Gastroesophageal sphincter (tissue), 4 donors: ENCODE measurements around the gene ACAP3. TPM values are rescaled to one million over a fixed set of nuclear protein-coding genes. Genes with fewer than 3 reads are reported as not detected.
A peak's percentile ranks its signal among the peaks of the same experiment; 100 is the strongest.

ENCODE experiments used
- ATAC-seq: fragments of 150-250 bp; one replicate; pipeline ENCODE4 v1.9.1; 2016; ENCODE audit warnings: mild to moderate bottlenecking, moderate library complexity
- H3K27ac ChIP-seq, 4 donors: fragments of 200-600 bp; sonication (generic) in 3 of 4; 1 replicate in 3 of 4; 2 replicates in 1 of 4; pipeline ENCODE4 v1.5.1; 2016 to 2019
- H3K27me3 ChIP-seq: fragments of 200-600 bp; sonication (generic); one replicate; pipeline ENCODE4 v1.5.1; 2019
- H3K36me3 ChIP-seq, 2 donors: fragments of 200-600 bp; sonication (generic); one replicate each; pipeline ENCODE4 v1.5.1; 2019; ENCODE audit warnings: control low read depth in 1 of 2
- H3K4me1 ChIP-seq, 3 donors: fragments of 200-600 bp; sonication (generic); 1 replicate in 2 of 3; 2 replicates in 1 of 3; pipeline ENCODE4 v1.5.1; 2016 to 2019; ENCODE audit warnings: control low read depth in 2 of 3
- H3K4me3 ChIP-seq, 2 donors: fragments of 200-600 bp; sonication (generic); one replicate each; pipeline ENCODE4 v1.5.1; 2019; ENCODE audit warnings: mild to moderate bottlenecking in 1 of 2, moderate library complexity in 1 of 2
- H3K9me3 ChIP-seq, 3 donors: fragments of 200-600 bp; sonication (generic); one replicate each; pipeline ENCODE4 v1.5.1; 2017 to 2019; ENCODE audit warnings: control low read depth in 2 of 3
- EP300 ChIP-seq: sonication (generic); formaldehyde crosslinking; IDR thresholded peaks from one replicate; pipeline ENCODE4 v1.6.1; 2017; ENCODE audit warnings: antibody characterized with exemption, mild to moderate bottlenecking
- POLR2A ChIP-seq, 2 donors: fragments of 450-650 bp; IDR thresholded peaks; one replicate each; pipeline ENCODE4 v1.6.1; 2017; ENCODE audit warnings: antibody characterized with exemption in 2 of 2, mild to moderate bottlenecking in 2 of 2, moderate library complexity in 1 of 2
- POLR2AphosphoS5 ChIP-seq: sonication (generic); formaldehyde crosslinking; IDR thresholded peaks from one replicate; pipeline ENCODE4 v1.6.1; 2017; ENCODE audit warnings: antibody characterized with exemption
- WGBS, 2 donors: methylation state at CpG; one replicate each; pipeline ENCODE4 v1.1.5; 2018; ENCODE audit warnings: low coverage in 1 of 2; 5-methylcytosine and 5-hydroxymethylcytosine counted together
- total RNA-seq, 4 donors: library from RNA; depleted of rRNA; stranded (reverse); fragments of >200 nt; gene quantifications; one replicate each; pipeline ENCODE4 v1.1.0, GENCODE V29; 2016
- TF ChIP-seq, protein P1 (sequence below), 4 experiments: fragments of 200-600 bp in 2 of 4; fragments of 450-650 bp in 2 of 4; sonication (generic) in 1 of 4; IDR thresholded peaks; one replicate each; pipeline ENCODE4 v1.5.1; 2017 to 2019; ENCODE audit warnings: antibody characterized with exemption in 4 of 4, mild to moderate bottlenecking in 2 of 4, moderate library complexity in 2 of 4

ACAP3 gene, protein sequence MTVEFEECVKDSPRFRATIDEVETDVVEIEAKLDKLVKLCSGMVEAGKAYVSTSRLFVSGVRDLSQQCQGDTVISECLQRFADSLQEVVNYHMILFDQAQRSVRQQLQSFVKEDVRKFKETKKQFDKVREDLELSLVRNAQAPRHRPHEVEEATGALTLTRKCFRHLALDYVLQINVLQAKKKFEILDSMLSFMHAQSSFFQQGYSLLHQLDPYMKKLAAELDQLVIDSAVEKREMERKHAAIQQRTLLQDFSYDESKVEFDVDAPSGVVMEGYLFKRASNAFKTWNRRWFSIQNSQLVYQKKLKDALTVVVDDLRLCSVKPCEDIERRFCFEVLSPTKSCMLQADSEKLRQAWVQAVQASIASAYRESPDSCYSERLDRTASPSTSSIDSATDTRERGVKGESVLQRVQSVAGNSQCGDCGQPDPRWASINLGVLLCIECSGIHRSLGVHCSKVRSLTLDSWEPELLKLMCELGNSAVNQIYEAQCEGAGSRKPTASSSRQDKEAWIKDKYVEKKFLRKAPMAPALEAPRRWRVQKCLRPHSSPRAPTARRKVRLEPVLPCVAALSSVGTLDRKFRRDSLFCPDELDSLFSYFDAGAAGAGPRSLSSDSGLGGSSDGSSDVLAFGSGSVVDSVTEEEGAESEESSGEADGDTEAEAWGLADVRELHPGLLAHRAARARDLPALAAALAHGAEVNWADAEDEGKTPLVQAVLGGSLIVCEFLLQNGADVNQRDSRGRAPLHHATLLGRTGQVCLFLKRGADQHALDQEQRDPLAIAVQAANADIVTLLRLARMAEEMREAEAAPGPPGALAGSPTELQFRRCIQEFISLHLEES
- 10 to 100 TPM; 35.6 to 74.7 (median 50.2) TPM for total RNA-seq

DNA sequence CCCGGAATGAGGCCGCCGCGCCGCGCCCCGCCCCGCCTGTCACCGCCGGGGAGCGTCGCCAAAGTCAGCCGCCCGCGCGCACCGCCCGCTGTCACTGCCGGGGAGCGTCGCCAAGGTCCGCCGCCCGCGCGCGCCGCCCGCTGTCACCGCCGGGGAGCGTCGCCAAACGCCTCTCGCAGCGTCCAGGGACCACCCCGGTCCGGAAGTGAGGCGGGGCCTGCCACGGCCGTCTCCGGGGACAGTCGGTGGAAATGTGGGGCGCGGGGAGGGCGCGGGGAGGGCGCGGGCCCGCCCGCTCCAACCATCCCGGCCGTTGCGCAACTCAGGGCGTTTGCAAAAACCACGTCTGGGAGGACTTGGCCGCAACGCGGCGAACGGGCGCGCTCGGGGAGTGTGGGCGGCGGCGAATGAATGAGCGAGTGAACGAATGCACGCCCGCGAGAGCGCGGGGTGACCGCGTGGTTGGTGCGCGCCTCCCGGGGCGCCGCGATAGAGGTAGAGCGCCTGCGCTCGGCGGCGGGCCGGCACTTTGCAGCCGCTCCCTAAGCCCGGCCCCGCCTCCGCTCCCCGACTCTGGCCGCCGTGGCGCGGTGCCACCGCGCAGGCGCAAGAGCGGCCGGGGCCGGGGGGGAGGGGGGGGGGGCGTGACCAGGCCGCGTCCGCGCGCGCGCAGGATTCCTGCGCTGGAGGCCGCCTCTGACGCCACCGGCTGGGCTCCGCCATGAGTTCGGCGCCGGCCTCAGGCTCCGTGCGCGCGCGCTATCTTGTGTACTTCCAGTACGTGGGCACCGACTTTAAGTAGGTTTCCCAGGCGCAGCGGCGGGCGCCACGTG, at the start of gene ACAP3, which contains the start of gene PUSL1:
Gene ACAP3 (minus strand): TSS at position 8 of the 833 bp plus-strand sequence. CDS start 115 bp downstream, outside the sequence.
Gene PUSL1 (plus strand): TSS at position 675 of the 833 bp plus-strand sequence. CDS start 47 bp downstream, at position 722.
- ATAC-seq, result peak; percentile 73

DNA sequence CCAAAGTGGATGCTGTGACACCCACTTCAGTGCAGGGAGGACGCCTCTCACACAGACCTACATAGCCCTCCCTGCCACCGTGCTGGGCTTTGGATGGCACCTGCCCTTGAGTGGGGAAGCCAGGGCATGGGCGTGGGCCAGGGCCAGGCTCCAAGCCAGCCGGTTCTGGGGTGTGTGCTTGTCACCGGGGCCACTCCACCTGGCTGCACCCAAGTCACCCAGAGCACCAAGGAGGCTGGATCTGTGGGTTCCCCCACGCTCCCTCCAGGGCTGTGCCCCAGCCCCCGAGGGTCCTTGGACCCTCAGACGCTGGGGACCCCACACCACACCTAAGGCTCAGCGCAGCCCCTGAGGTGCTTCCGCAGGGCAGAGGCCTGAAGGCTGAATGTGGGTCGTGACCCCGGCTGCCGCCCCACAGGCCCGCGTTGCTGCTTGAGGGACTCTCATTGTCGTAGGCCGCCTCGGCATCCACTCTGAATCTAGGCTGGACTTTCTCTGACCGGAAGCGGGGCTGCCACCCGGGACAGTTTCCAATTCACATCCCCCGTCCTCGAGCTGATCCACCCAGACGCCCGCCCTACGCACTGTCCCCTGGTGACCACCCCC, 49.2 kb upstream of the ACAP3 start:
- no peak for ATAC-seq
- H3K36me3 ChIP-seq, result peaks cover 0 to 18% of the 10 kb centered on the region in 2 donors
- 16 to 34% methylated on average over 10 of the region's 26 CpGs for WGBS, 2 donors
- H3K4me1 ChIP-seq, result peaks cover 0 to 96% (median 36%) of the 10 kb centered on the region in 3 donors
- H3K9me3 ChIP-seq, result no peaks in the 10 kb centered on the region
- TF ChIP-seq EP300, result no peak
- no peak for TF ChIP-seq POLR2AphosphoS5
- no peak for TF ChIP-seq POLR2A (IDR thresholded peaks at IDR 0.05)
- TF ChIP-seq, protein P1, sequence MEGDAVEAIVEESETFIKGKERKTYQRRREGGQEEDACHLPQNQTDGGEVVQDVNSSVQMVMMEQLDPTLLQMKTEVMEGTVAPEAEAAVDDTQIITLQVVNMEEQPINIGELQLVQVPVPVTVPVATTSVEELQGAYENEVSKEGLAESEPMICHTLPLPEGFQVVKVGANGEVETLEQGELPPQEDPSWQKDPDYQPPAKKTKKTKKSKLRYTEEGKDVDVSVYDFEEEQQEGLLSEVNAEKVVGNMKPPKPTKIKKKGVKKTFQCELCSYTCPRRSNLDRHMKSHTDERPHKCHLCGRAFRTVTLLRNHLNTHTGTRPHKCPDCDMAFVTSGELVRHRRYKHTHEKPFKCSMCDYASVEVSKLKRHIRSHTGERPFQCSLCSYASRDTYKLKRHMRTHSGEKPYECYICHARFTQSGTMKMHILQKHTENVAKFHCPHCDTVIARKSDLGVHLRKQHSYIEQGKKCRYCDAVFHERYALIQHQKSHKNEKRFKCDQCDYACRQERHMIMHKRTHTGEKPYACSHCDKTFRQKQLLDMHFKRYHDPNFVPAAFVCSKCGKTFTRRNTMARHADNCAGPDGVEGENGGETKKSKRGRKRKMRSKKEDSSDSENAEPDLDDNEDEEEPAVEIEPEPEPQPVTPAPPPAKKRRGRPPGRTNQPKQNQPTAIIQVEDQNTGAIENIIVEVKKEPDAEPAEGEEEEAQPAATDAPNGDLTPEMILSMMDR (IDR thresholded peaks at IDR 0.05), result no peak
- peak overlapping the region; percentile 6 to 92 (median 88) for H3K27ac ChIP-seq
- peak overlapping the region; percentile 28 to 63 for H3K4me3 ChIP-seq
- peaks cover 68% of the 10 kb centered on the region for H3K27me3 ChIP-seq

More for the DNA sequence above, at the start of gene ACAP3, which contains the start of gene PUSL1:
- peaks cover 0 to 35% of the 10 kb centered on the region in 2 donors for H3K36me3 ChIP-seq
- WGBS, 2 donors, result no CpG with 5 or more reads among the region's 131 CpGs
- no peaks in the 10 kb centered on the region for H3K27me3 ChIP-seq
- TF ChIP-seq, protein P1 (IDR thresholded peaks at IDR 0.05), result peak in 2 of 4 experiments; percentile 33 to 41
- TF ChIP-seq POLR2A (IDR thresholded peaks at IDR 0.05) (peak in 1 of 2 donors; percentile 32), POLR2AphosphoS5 (peak; percentile 68), EP300 (no peak)
- H3K4me1 ChIP-seq, result peaks cover 2 to 67% (median 42%) of the 10 kb centered on the region in 3 donors
- H3K27ac ChIP-seq, result peak within 1 kb of the TSS; percentile 93 to 97 (median 95)
- no peaks in the 10 kb centered on the region for H3K9me3 ChIP-seq
- peak within 1 kb of the TSS; percentile 92 to 95 for H3K4me3 ChIP-seq

DNA sequence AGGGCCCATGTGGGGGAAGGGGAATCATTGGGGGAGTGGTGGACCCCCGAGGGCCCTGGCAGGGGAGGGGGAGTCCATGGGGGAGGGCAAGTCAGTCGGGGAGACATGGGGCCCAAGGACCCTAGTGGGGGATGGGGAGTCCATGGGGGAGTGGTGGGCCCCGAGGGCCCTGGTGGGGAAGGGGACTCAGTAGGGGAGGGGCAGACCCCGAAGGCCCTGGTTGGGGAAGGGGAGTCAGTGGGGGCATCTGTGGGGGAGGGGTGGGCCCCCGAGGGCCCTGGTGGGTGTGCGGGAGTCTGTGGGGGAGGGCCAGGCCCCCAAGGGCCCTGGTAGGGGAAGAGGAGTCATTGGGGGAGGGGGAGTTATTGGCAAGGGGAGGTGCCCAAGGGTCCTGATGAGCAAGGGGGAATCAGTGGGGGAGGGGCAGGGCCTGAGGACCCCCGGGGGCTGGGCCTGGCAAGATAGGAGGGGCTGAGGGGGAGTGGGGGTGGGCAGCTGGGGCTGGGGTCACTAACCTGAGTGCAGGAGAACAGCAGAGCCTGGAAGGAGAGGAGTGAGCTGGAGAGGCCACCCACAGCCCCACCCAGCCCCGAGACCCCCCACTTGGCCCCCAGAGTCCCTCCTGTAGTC, 48.6 kb upstream of the ACAP3 start:
- no peak for ATAC-seq
- H3K27ac ChIP-seq, result peak overlapping the region in 3 of 4 donors; percentile 87 to 92 (median 89)
- H3K4me3 ChIP-seq, result peak overlapping the region in 1 of 2 donors; percentile 63
- WGBS, 2 donors, result 20% methylated on average over 1 of the region's 8 CpGs; no CpG with 5 or more reads in 1 of the 2 donors
- H3K36me3 ChIP-seq, result peaks cover 0 to 18% of the 10 kb centered on the region in 2 donors
- TF ChIP-seq POLR2A (IDR thresholded peaks at IDR 0.05) (no peak), EP300 (no peak), POLR2AphosphoS5 (no peak)
- TF ChIP-seq, protein P1 (IDR thresholded peaks at IDR 0.05), result no peak
- peaks cover 68% of the 10 kb centered on the region for H3K27me3 ChIP-seq
- peaks cover 0 to 96% (median 41%) of the 10 kb centered on the region in 3 donors for H3K4me1 ChIP-seq
- no peaks in the 10 kb centered on the region for H3K9me3 ChIP-seq

DNA sequence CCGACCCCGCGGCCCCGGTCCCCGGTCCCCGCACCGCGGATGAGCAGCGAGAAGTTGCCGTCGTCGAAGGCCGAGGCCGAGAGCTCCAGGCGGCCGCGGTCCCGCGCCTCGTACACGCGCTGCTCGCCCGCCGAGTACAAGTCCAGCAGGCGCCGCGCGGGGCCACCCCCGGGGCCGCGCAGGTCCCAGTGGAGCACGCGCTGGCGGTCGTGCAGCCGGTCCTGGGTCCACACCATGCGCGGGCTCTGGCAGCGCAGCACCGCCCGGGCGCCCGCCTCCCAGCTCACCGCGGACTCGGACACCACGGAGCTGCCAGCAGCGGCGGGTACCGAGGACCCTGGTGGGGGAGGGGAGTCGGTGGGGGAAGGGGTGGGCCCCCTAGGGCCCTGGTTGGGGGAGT, 47.7 kb upstream of the ACAP3 start:
- Histone ChIP-seq H3K9me3 (no peaks in the 10 kb centered on the region), H3K27me3 (peaks cover 68% of the 10 kb centered on the region), H3K4me1 (peaks cover 0 to 90% (median 36%) of the 10 kb centered on the region in 3 donors), H3K4me3 (peak overlapping the region in 1 of 2 donors; percentile 63), H3K36me3 (peaks cover 0 to 18% of the 10 kb centered on the region in 2 donors), H3K27ac (peak overlapping the region in 3 of 4 donors; percentile 87 to 92 (median 89))
- WGBS, 2 donors, result no CpG with 5 or more reads among the region's 52 CpGs
- TF ChIP-seq, protein P1 (IDR thresholded peaks at IDR 0.05), result no peak
- TF ChIP-seq POLR2AphosphoS5 (no peak), POLR2A (IDR thresholded peaks at IDR 0.05) (no peak), EP300 (no peak)
- ATAC-seq, result no peak
